Activated CD8-positive, alpha-beta memory T cell treated with anti-CD3 and anti-CD28 coated beads, Interleukin-2, amount 10 ng/mL, durations not matched to agents 7 days and 5 days (primary cell): ENCODE measurements around the gene MAPK7. TPM values are rescaled to one million over a fixed set of nuclear protein-coding genes. Genes with fewer than 3 reads are reported as not detected.

Experiments
- ATAC-seq: fragments of 150-1000 bp; cut with Tn5 transposase; one replicate; pipeline ENCODE4 v1.10.0; 2021; ENCODE audit warnings: moderate library complexity
- CTCF ChIA-PET: fragments of 350-600 bp; sonication (Branson Sonifier 250); formaldehyde crosslinking; loops from one replicate; lab custom pipeline; 2021; ENCODE audit warnings: antibody characterized with exemption; lab: Charles Lee
- DNase-seq: peaks from one replicate; pipeline ENCODE4 v3.0.0-alpha.2; 2020
- H3K27ac Mint-ChIP-seq: one replicate; pipeline ENCODE4 v1.8.0; 2021; ENCODE audit warnings: mild to moderate bottlenecking, mixed read lengths
- H3K27me3 Mint-ChIP-seq: one replicate; pipeline ENCODE4 v1.8.0; 2021; ENCODE audit warnings: mixed read lengths
- H3K36me3 Mint-ChIP-seq: one replicate; pipeline ENCODE4 v1.8.0; 2021; ENCODE audit warnings: mild to moderate bottlenecking, mixed read lengths
- H3K4me1 Mint-ChIP-seq: one replicate; pipeline ENCODE4 v1.8.0; 2021; ENCODE audit warnings: mixed read lengths
- H3K4me3 Mint-ChIP-seq: one replicate; pipeline ENCODE4 v1.8.0; 2021; ENCODE audit warnings: mild to moderate bottlenecking, moderate library complexity, mixed read lengths
- H3K9me3 Mint-ChIP-seq: one replicate; pipeline ENCODE4 v1.8.0; 2022; ENCODE audit warnings: low read depth, mixed read lengths
- total RNA-seq, 2 experiments: library from RNA; stranded (reverse); gene quantifications; one replicate each; pipeline ENCODE4 v1.2.3, GENCODE V29; 2021

The MAPK7 gene
- total RNA-seq, 2 experiments from 2014 or later = 16.9 to 27.8 TPM

DNA sequence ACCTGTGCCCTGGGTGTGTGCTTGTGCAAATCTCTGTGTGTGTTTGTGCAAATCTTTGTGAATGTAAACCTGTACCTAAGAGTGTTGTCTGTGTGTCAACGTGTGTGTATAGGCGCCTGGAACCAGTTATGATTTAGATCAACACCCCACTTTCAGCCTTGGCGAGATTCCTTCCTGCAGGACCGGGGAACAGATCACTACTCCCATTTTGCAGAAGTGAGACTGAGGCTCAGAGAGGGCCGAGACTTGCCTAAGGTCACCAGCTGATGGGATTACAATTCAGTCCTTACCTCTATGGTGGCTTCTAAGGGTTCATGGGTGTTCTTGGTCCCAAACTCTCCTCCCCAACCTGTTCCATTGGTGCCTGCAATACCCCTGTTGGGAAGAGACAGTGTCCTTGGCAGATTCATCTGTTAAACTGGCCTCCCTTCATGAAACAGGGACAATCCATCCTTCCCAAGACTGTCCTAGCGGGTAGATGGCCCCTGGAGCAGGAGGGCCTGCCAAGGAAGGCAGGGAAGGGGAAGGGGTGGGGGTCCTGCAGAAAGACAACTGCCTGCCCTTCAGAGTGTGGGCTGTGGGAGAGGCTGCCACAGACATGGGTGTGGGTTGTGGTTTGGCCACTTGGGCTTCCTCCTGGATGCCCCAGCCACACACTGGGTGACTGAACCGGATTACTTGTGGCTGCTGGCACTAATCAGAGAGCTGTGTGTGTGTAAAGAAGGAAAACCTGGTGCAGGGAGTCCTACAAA is 6.9 kb upstream of the MAPK7 start:
- ATAC-seq (peak; percentile 20), DNase-seq (peak; percentile 55)
- peak overlapping the region; percentile 45 for H3K27ac Mint-ChIP-seq
- no peaks in the 10 kb centered on the region for H3K36me3 Mint-ChIP-seq
- no peak overlapping the region for H3K4me3 Mint-ChIP-seq
- no peaks in the 10 kb centered on the region for H3K9me3 Mint-ChIP-seq
- peaks cover 10% of the 10 kb centered on the region for H3K27me3 Mint-ChIP-seq
- H3K4me1 Mint-ChIP-seq = peaks cover 54% of the 10 kb centered on the region
- CTCF ChIA-PET = interaction anchor here (2.4 kb wide), 1 partner anchor 9 kb away, joined by 11 read pairs; the partner anchor contains the start of gene B9D1

GRCh38 chr17:19372011-19372370 is 6.3 kb upstream of the MAPK7 start:
- DNase-seq = no peak
- Mint-ChIP-seq H3K36me3 (no peaks in the 10 kb centered on the region), H3K9me3 (no peaks in the 10 kb centered on the region), H3K27ac (peak overlapping the region; percentile 45), H3K27me3 (peaks cover 10% of the 10 kb centered on the region), H3K4me3 (no peak overlapping the region), H3K4me1 (peaks cover 58% of the 10 kb centered on the region)
- CTCF ChIA-PET = interaction anchor here (2.4 kb wide), 1 partner anchor 9 kb away, joined by 11 read pairs; the partner anchor contains the start of gene B9D1
- no peak for ATAC-seq

DNA sequence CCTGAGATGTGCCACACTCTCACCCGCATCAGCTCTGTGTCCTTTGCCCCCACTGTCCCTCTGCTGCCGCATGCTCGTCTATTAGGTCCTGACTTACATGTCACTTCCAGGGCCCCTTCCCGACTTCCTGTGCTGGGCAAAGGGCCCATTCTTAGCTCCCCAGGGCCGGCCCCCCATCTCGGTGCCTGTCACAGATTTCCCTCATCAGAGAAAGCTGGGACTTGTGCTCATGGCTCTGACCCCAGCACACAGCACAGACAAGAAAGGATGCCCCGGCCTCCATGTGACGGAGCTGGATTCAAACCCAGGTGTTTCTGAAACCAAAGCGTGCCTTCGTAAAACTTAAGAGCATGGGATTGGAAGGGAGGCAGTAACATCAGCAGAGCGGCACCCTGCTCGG is 5.9 kb upstream of the MAPK7 start:
- H3K36me3 Mint-ChIP-seq = no peaks in the 10 kb centered on the region
- no peak overlapping the region for H3K27ac Mint-ChIP-seq
- ATAC-seq = no peak
- no peak for DNase-seq
- H3K4me3 Mint-ChIP-seq = no peak overlapping the region
- H3K4me1 Mint-ChIP-seq = peaks cover 61% of the 10 kb centered on the region
- H3K9me3 Mint-ChIP-seq = no peaks in the 10 kb centered on the region
- peaks cover 10% of the 10 kb centered on the region for H3K27me3 Mint-ChIP-seq
- CTCF ChIA-PET = interaction anchor here (2.4 kb wide), 1 partner anchor 10 kb away, joined by 11 read pairs; the partner anchor contains the start of gene B9D1

- Mint-ChIP-seq H3K36me3 (no peaks in the 10 kb centered on the region), H3K27me3 (peaks cover 10% of the 10 kb centered on the region), H3K9me3 (no peaks in the 10 kb centered on the region), H3K27ac (no peak overlapping the region), H3K4me1 (peaks cover 61% of the 10 kb centered on the region), H3K4me3 (no peak overlapping the region)
- ATAC-seq (no peak), DNase-seq (no peak)
- CTCF ChIA-PET = interaction anchor here (2.4 to 2.5 kb wide), 2 partner anchors 9 to 10 kb away, joined by 11 to 17 read pairs; partner anchors contain the start of gene B9D1
Measured at GRCh38 chr17:19372866-19373504, 5.3 kb upstream of the MAPK7 start.

DNA sequence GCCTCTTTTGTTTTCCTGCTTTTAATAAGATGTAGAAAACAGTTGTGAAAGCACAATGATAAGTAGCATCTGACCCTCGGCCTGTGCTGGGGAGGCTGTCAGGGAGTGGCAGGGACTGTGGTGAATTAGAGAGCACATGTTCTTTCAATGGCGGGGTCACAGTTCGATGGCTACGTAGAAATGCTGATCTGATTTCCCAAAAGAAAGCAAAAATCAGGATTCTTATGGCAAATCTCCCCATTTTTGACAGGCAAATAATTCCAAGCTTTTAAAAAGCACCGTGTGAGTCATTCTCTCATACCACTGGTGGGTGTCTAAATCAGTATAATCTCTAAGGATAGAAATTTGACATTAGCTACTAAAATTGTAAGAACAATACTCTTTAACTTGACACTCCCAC is 4.2 kb upstream of the MAPK7 start:
- Mint-ChIP-seq H3K27ac (no peak overlapping the region), H3K9me3 (no peaks in the 10 kb centered on the region), H3K27me3 (peaks cover 10% of the 10 kb centered on the region), H3K36me3 (no peaks in the 10 kb centered on the region), H3K4me3 (no peak overlapping the region), H3K4me1 (peaks cover 54% of the 10 kb centered on the region)
- ATAC-seq (no peak), DNase-seq (no peak)
- CTCF ChIA-PET = interaction anchor here (1.1 to 2.5 kb wide), 3 partner anchors 10 to 392 kb away, joined by 4 to 17 read pairs (median 4); partner anchors contain the start of gene B9D1

- no peak overlapping the region for H3K27ac Mint-ChIP-seq
- H3K4me1 Mint-ChIP-seq = peaks cover 44% of the 10 kb centered on the region
- H3K27me3 Mint-ChIP-seq = peaks cover 10% of the 10 kb centered on the region
- no peaks in the 10 kb centered on the region for H3K9me3 Mint-ChIP-seq
- CTCF ChIA-PET = interaction anchor here (1.4 to 2.5 kb wide), 2 partner anchors 12 to 14 kb away, joined by 4 to 17 read pairs; partner anchors contain the start of gene B9D1
- no peak overlapping the region for H3K4me3 Mint-ChIP-seq
- ATAC-seq = no peak
- H3K36me3 Mint-ChIP-seq = peaks cover 7% of the 10 kb centered on the region
- DNase-seq = no peak
Measured at GRCh38 chr17:19375732-19376131, 2.6 kb upstream of the MAPK7 start.

DNA sequence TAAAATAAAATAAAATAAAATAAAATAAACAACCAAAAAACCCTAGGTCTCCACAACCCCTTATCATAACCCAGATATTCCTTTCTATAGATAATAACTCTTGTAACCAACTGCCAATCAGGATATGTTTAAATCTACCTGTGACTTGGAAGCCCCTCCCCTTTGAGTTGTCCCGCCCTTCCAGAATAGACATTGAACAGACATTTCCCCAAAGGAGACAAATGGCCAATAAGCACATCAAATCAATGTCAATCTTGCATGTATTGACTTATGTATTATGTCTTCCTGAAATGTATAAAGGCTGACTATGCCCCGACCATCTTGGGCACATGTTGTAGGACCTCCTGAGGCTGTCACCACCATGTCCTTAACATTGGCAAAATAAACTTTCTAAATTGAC is 1.5 kb upstream of the MAPK7 start:
- no peak for ATAC-seq
- H3K27ac Mint-ChIP-seq = peak overlapping the region; percentile 97

DNA sequence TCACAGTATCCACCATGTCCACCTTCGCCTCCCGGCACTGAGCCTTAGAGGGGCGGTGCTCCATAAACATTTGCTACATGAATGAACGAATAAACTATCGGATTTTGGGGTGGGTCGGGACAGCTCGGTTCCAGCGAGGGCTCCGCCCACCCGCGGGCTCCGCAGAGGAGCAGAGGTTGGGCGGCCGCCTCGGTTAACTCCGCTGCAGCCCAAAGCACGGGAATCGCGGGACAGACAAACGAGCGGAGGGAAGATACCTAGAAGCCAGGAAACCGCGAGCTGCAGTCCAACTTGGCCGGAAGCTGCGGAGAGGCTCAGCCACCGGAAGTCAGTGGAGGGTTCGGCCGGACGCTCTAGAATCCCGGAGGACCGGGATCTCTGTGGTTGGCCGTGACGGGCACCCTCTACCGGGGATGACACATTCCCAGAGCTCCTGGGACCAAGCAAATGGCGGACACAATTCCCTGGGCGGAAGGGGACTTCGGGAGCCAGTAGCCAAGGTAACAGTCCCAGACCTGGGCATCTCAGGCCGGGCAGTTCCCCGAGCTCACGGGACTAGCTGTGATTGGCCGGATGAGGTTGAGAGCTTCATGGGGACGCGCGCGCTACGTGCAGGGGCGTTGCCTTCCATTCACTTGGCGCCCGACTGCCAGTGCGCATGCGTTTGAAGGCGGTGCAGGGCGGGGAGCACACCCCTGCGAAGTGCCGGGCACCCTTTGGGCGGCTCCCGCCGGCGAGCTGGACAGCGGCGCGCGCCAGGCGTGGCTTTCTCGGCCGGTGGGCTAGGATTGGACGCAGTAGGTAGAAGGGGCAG is 489 bp upstream of the MAPK7 start:
- H3K27ac Mint-ChIP-seq = peak overlapping the region; percentile 97
- H3K4me1 Mint-ChIP-seq = peaks cover 23% of the 10 kb centered on the region
- DNase-seq (peak; percentile 98), ATAC-seq (peak; percentile 96)
- no peaks in the 10 kb centered on the region for H3K9me3 Mint-ChIP-seq
- CTCF ChIA-PET = interaction anchor here (1.2 to 3.8 kb wide), 8 partner anchors 9 to 752 kb away, joined by 4 to 46 read pairs (median 9); partner anchors contain the start of gene B9D1
- peaks cover 15% of the 10 kb centered on the region for H3K36me3 Mint-ChIP-seq
- H3K4me3 Mint-ChIP-seq = peak overlapping the region; percentile 95
- H3K27me3 Mint-ChIP-seq = peaks cover 6% of the 10 kb centered on the region

More for the DNA sequence above, 1.5 kb upstream of the MAPK7 start:
- peaks cover 33% of the 10 kb centered on the region for H3K4me1 Mint-ChIP-seq
- peaks cover 10% of the 10 kb centered on the region for H3K27me3 Mint-ChIP-seq
- H3K9me3 Mint-ChIP-seq = no peaks in the 10 kb centered on the region
- peaks cover 13% of the 10 kb centered on the region for H3K36me3 Mint-ChIP-seq
- no peak for DNase-seq
- CTCF ChIA-PET = interaction anchor here (1.8 to 3.8 kb wide), 4 partner anchors 8 to 71 kb away, joined by 13 to 46 read pairs (median 16); partner anchors contain the start of gene B9D1
- peak overlapping the region; percentile 95 for H3K4me3 Mint-ChIP-seq

DNA sequence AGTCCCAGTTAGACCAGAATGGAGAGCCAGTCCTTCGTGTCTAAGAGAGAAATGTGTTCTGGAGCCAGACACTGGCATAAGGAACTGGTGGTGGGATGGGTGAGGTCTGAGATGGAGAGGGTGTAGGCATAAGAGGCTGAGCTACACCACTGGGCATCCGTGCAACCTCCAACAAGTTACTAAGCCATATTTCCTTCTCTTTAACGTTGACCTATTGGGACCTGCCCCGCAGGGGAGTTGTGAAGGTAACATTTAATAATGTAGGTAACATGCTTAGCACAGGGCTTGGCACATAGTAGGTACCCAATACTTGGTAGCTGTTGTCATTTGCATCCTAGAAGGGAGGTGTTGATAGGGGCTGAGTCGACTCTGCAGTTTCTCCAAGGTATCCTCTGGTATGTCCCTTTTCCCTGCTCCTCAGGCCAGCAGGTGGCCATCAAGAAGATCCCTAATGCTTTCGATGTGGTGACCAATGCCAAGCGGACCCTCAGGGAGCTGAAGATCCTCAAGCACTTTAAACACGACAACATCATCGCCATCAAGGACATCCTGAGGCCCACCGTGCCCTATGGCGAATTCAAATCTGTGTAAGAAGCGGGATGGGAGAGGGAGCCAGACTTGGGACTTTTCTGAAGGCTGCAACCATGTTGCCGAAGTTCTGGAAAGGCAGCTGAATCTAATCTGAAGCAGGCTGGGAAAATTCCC is 1.2 kb downstream of the MAPK7 start:
- Mint-ChIP-seq H3K36me3 (peaks cover 17% of the 10 kb centered on the region), H3K27me3 (peaks cover 2% of the 10 kb centered on the region), H3K4me3 (peak overlapping the region; percentile 95), H3K9me3 (no peaks in the 10 kb centered on the region), H3K4me1 (peaks cover 18% of the 10 kb centered on the region), H3K27ac (peak overlapping the region; percentile 52)
- CTCF ChIA-PET = interaction anchor here (2.6 to 3.8 kb wide), 3 partner anchors 10 to 68 kb away, joined by 13 to 46 read pairs (median 18); partner anchors contain the start of gene B9D1
- DNase-seq (no peak), ATAC-seq (no peak)

- H3K4me3 Mint-ChIP-seq = no peak overlapping the region
- H3K36me3 Mint-ChIP-seq = peaks cover 17% of the 10 kb centered on the region
- peaks cover 16% of the 10 kb centered on the region for H3K4me1 Mint-ChIP-seq
- CTCF ChIA-PET = interaction anchor here (0.6 to 3.8 kb wide), 2 partner anchors 18 kb away, joined by 3 to 46 read pairs; partner anchors contain the start of gene B9D1
- H3K27ac Mint-ChIP-seq = no peak overlapping the region
- H3K27me3 Mint-ChIP-seq = no peaks in the 10 kb centered on the region
- H3K9me3 Mint-ChIP-seq = no peaks in the 10 kb centered on the region
- DNase-seq = no peak
- no peak for ATAC-seq
Measured at GRCh38 chr17:19380481-19381301, 2.4 kb downstream of the MAPK7 start.

- CTCF ChIA-PET = interaction anchor here (0.6 kb wide), 1 partner anchor 18 kb away, joined by 3 read pairs; the partner anchor contains the start of gene B9D1
- Mint-ChIP-seq H3K36me3 (peaks cover 17% of the 10 kb centered on the region), H3K27me3 (no peaks in the 10 kb centered on the region), H3K4me3 (no peak overlapping the region), H3K9me3 (no peaks in the 10 kb centered on the region), H3K27ac (no peak overlapping the region), H3K4me1 (peaks cover 13% of the 10 kb centered on the region)
- no peak for DNase-seq
- no peak for ATAC-seq
Measured at GRCh38 chr17:19381361-19381740, 3.1 kb downstream of the MAPK7 start.
